ENCODE data around the gene OR8G1. TPM values are rescaled to one million over a fixed set of nuclear protein-coding genes. Genes with fewer than 3 reads are reported as not detected.

Gene OR8G1
- total RNA-seq, 1 experiment from 2014 or later, result not detected

DNA sequence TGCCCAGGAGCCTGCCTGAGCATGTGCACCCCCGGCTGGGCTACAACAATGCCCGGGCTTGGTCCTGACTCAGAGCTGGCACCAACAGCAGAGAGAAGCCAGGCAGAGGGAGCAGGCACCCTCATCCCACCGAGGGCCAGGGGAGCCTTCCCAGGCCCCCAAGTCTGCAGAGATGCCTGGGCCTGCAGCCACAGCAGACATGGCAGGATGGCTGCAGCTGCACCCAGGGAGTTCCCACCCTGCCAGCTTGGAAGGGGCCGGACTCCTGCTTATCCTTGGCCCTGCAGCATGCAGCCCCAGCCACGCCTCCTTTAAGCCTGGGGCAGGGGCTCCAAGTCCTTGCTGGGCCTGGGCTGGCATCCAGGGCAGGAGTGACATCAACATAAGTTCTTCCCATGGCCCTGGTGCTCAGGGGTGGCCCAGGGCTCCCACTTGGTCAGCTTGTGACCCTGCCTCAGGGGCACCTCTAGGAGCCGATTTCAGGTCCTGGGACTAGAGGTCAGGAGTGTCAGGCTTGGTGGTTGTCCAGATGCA is 31.0 kb upstream of the OR8G1 start:
- TF ChIP-seq, protein P1, sequence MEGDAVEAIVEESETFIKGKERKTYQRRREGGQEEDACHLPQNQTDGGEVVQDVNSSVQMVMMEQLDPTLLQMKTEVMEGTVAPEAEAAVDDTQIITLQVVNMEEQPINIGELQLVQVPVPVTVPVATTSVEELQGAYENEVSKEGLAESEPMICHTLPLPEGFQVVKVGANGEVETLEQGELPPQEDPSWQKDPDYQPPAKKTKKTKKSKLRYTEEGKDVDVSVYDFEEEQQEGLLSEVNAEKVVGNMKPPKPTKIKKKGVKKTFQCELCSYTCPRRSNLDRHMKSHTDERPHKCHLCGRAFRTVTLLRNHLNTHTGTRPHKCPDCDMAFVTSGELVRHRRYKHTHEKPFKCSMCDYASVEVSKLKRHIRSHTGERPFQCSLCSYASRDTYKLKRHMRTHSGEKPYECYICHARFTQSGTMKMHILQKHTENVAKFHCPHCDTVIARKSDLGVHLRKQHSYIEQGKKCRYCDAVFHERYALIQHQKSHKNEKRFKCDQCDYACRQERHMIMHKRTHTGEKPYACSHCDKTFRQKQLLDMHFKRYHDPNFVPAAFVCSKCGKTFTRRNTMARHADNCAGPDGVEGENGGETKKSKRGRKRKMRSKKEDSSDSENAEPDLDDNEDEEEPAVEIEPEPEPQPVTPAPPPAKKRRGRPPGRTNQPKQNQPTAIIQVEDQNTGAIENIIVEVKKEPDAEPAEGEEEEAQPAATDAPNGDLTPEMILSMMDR (conservative IDR thresholded peaks at IDR 0.05; ENCODE audit: low read depth, low read length), result no peak
- TF ChIP-seq EZH2 (IDR thresholded peaks at IDR 0.05; ENCODE audit: borderline replicate concordance, low read depth, low read length, poor library complexity, severe bottlenecking), result no peak

DNA sequence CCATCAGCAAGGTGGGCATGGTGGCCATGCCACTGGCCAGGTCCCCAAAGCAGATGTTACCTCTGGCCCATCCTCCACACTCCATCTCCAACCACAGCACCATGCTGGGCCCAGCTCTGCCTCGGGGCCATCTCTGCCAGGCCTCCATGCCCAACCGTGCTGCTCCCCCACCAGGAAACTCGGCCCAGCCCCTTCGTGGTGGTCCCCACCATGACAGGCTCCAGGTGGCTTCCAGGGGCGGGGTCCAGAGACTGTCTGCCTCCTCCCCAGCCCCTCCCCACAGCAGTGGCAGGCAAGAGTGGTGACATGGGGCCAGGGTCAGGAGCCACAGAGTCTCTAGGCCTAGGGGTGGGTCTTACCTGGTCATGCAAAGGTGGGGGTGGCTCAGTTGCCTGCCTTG is 30.5 kb upstream of the OR8G1 start:
- ChIA-PET CTCF (no interaction called here), POLR2A (ENCODE audit: low non-redundant PET) (no interaction called here)
- Histone ChIP-seq H3K4me1 (ENCODE audit: insufficient read depth, low read length, poor library complexity, severe bottlenecking) (no peaks in the 10 kb centered on the region), H3K36me3 (ENCODE audit: insufficient read depth, low read length, poor library complexity, severe bottlenecking) (no peaks in the 10 kb centered on the region), H3K27me3 (replicated peaks; ENCODE audit: insufficient read depth, low read depth, low read length, poor library complexity) (no peaks in the 10 kb centered on the region), H3K9me3 (ENCODE audit: low read depth, low read length, poor library complexity, severe bottlenecking) (no peaks in the 10 kb centered on the region), H3K27ac (ENCODE audit: low read depth, low read length, poor library complexity, severe bottlenecking) (no peak overlapping the region), H3K4me3 (ENCODE audit: low read depth, low read length, poor library complexity, severe bottlenecking) (no peak overlapping the region)
- DNase-seq (ENCODE audit: low spot score), result no peak
- TF ChIP-seq, protein P1 (conservative IDR thresholded peaks at IDR 0.05; ENCODE audit: low read depth, low read length), result no peak
- TF ChIP-seq EZH2 (IDR thresholded peaks at IDR 0.05; ENCODE audit: borderline replicate concordance, low read depth, low read length, poor library complexity, severe bottlenecking), result no peak
- BruUV-seq (replicated peaks), result no TSS peak
- intact Hi-C loops (cut with micrococcal nuclease; ENCODE audit: unreplicated experiment), result no loop called here

More for the DNA sequence above, 31.0 kb upstream of the OR8G1 start:
- DNase-seq (ENCODE audit: low spot score), result no peak
- H3K36me3 ChIP-seq (ENCODE audit: insufficient read depth, low read length, poor library complexity, severe bottlenecking), result no peaks in the 10 kb centered on the region
- H3K4me3 ChIP-seq (ENCODE audit: low read depth, low read length, poor library complexity, severe bottlenecking), result no peak overlapping the region
- H3K4me1 ChIP-seq (ENCODE audit: insufficient read depth, low read length, poor library complexity, severe bottlenecking), result no peaks in the 10 kb centered on the region
- intact Hi-C loops (cut with micrococcal nuclease; ENCODE audit: unreplicated experiment), result no loop called here
- no peaks in the 10 kb centered on the region for H3K27me3 ChIP-seq (replicated peaks; ENCODE audit: insufficient read depth, low read depth, low read length, poor library complexity)
- POLR2A ChIA-PET (ENCODE audit: low non-redundant PET), result no interaction called here
- no peaks in the 10 kb centered on the region for H3K9me3 ChIP-seq (ENCODE audit: low read depth, low read length, poor library complexity, severe bottlenecking)
- no TSS peak for BruUV-seq (replicated peaks)
- CTCF ChIA-PET, result no interaction called here
- no peak overlapping the region for H3K27ac ChIP-seq (ENCODE audit: low read depth, low read length, poor library complexity, severe bottlenecking)

DNA sequence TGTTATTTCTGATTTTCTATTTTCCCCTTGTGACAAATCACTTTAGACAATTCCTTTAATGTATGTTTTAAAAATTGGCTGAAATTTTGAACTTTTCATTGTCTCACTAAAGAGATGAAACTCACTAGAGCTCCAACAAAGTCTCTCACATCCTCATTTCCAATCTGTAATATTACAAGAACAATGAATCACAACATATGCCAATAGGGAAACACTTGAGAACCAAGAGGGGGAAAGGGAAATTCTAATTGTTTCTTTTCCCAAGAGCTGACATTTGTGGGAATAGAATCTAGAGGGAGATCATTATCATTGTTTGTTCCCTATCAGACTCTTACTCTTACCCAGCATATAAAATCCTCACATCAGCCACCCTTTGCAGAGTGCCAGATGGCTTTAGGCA is 29.6 kb upstream of the OR8G1 start:
- BruUV-seq (replicated peaks), result no TSS peak
- no peaks in the 10 kb centered on the region for H3K36me3 ChIP-seq (ENCODE audit: insufficient read depth, low read length, poor library complexity, severe bottlenecking)
- no peak overlapping the region for H3K27ac ChIP-seq (ENCODE audit: low read depth, low read length, poor library complexity, severe bottlenecking)
- no peaks in the 10 kb centered on the region for H3K4me1 ChIP-seq (ENCODE audit: insufficient read depth, low read length, poor library complexity, severe bottlenecking)
- no peaks in the 10 kb centered on the region for H3K27me3 ChIP-seq (replicated peaks; ENCODE audit: insufficient read depth, low read depth, low read length, poor library complexity)
- intact Hi-C loops (cut with micrococcal nuclease; ENCODE audit: unreplicated experiment), result no loop called here
- ChIA-PET CTCF (no interaction called here), POLR2A (ENCODE audit: low non-redundant PET) (no interaction called here)
- no peak overlapping the region for H3K4me3 ChIP-seq (ENCODE audit: low read depth, low read length, poor library complexity, severe bottlenecking)
- H3K9me3 ChIP-seq (ENCODE audit: low read depth, low read length, poor library complexity, severe bottlenecking), result no peaks in the 10 kb centered on the region
- DNase-seq (ENCODE audit: low spot score), result no peak
- TF ChIP-seq EZH2 (IDR thresholded peaks at IDR 0.05; ENCODE audit: borderline replicate concordance, low read depth, low read length, poor library complexity, severe bottlenecking), result no peak
- TF ChIP-seq, protein P1 (conservative IDR thresholded peaks at IDR 0.05; ENCODE audit: low read depth, low read length), result no peak

Measured in A673 (cell line).